Psoas muscle (tissue), 8 donors: ENCODE measurements around the gene GLCCI1. TPM values are rescaled to one million over a fixed set of nuclear protein-coding genes. Genes with fewer than 3 reads are reported as not detected.
"Not testable (repeated sequence)": the region's sequence is repeated elsewhere in the genome, so short reads cannot be mapped to it uniquely, and the experiment has no call there.

Experiments used
- ATAC-seq, 4 donors: fragments of 200-7000 bp; cut with Tn5 transposase; one replicate each; pipeline ENCODE4 v1.9.1; 2020; ENCODE audit warnings: moderate library complexity in 3 of 4, mild to moderate bottlenecking in 2 of 4
- DNase-seq, 2 donors: peaks; one replicate each; pipeline ENCODE4 v3.0.0-alpha.2; 2020
- H3K27ac ChIP-seq: fragments of 200-600 bp; one replicate; pipeline ENCODE4 v1.8.0; 2022
- H3K27me3 ChIP-seq, 3 donors: fragments of 200-600 bp in 1 of 3; one replicate each; pipeline versions ENCODE4 v1.6.1 to v1.8.0; 2013 to 2022; ENCODE audit warnings: low read length in 2 of 3, mild to moderate bottlenecking in 2 of 3, moderate library complexity in 1 of 3; ENCODE audit not compliant: insufficient read depth in 3 of 3
- H3K36me3 ChIP-seq, 2 donors: fragments of 200-600 bp in 1 of 2; one replicate each; pipeline versions ENCODE4 v1.6.1 to v1.8.0; 2013 to 2022; ENCODE audit warnings: low read depth in 1 of 2, mild to moderate bottlenecking in 1 of 2, moderate library complexity in 1 of 2; ENCODE audit not compliant: insufficient read depth in 1 of 2
- H3K4me1 ChIP-seq: fragments of 200-600 bp; one replicate; pipeline ENCODE4 v1.8.0; 2022
- H3K4me3 ChIP-seq: fragments of 200-600 bp; one replicate; pipeline ENCODE4 v1.8.0; 2022; ENCODE audit warnings: mild to moderate bottlenecking
- H3K9me3 ChIP-seq: fragments of 200-600 bp; one replicate; pipeline ENCODE4 v1.8.0; 2022
- WGBS, 3 donors: extraction: QIAGEN DNeasy Blood & Tissue Kit; methylation state at CpG; one replicate each; pipeline versions ENCODE4 v1.1.6 to v1.1.7; 2013; 5-methylcytosine and 5-hydroxymethylcytosine counted together
- intact Hi-C, 2 donors: fragments of 100-400 bp; cut with DNase I; formaldehyde crosslinking; loops; one replicate each; pipeline versions ENCODE4 v1.11.0 to v1.14.2; 2022
- polyA plus RNA-seq, 3 donors: library from polyadenylated mRNA; stranded (reverse); fragments of 200-250 nt; gene quantifications; one replicate each; pipeline ENCODE4 v1.2.3, GENCODE V29; 2013
- total RNA-seq, 4 donors: library from RNA; stranded (reverse); fragmentation: NEBNext Ultra II Directional in 2 of 4; extraction: Animal tissue kit (Norgen Biotek cat#: 25700) in 2 of 4; gene quantifications; one replicate each; pipeline versions ENCODE4 v1.2.1 to v1.2.4, GENCODE V29; 2021 to 2023
- TF ChIP-seq, protein P1 (sequence below): fragments of 200-600 bp; IDR thresholded peaks from one replicate; pipeline ENCODE4 v1.8.0; 2022; ENCODE audit warnings: antibody characterized with exemption
- donor health status: healthy with polysubstance abuse.
- donor health status: DM: no; HTN: no; CAD: no; lungs with moderate emphysema.
- donor health status: Bipolar disorder and iron deficiency.
- donor health status: healthy.
- donor health status: DM: yes; HTN: yes; CAD: no.
- donor health status: DM: no; HTN: no; CAD: no.
- donor health status: DM: no; HTN: no; CAD: no.
- donor health status: DM: yes; HTN: yes; CAD: no.

The GLCCI1 gene
- total and polyA plus RNA-seq, 7 donors, result 0.57 to 8.0 (median 3.1) TPM

DNA sequence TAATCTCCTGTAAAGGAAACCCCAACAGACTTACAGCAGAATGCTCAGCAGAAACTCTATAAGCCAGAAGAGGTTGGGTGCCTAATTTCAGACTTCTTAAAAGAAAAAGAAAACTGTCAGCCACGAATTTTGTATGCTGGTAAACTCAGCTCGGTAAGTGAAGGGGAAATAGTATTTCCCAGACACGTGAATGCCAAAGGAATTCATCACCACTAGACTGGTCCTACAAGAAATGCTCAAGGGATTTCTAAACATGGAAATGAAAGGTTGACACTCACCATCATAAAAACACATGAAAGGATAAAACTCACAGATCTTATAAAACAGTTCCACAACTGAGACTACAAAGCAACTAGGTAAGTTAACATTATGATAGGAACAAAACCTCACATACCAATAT is 68.6 kb downstream of the GLCCI1 start:
- TF ChIP-seq, protein P1, sequence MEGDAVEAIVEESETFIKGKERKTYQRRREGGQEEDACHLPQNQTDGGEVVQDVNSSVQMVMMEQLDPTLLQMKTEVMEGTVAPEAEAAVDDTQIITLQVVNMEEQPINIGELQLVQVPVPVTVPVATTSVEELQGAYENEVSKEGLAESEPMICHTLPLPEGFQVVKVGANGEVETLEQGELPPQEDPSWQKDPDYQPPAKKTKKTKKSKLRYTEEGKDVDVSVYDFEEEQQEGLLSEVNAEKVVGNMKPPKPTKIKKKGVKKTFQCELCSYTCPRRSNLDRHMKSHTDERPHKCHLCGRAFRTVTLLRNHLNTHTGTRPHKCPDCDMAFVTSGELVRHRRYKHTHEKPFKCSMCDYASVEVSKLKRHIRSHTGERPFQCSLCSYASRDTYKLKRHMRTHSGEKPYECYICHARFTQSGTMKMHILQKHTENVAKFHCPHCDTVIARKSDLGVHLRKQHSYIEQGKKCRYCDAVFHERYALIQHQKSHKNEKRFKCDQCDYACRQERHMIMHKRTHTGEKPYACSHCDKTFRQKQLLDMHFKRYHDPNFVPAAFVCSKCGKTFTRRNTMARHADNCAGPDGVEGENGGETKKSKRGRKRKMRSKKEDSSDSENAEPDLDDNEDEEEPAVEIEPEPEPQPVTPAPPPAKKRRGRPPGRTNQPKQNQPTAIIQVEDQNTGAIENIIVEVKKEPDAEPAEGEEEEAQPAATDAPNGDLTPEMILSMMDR, result no peak
- no peak for ATAC-seq
- WGBS, 3 donors, result 88 to 93% (median 90%) methylated on average over 3 of the region's 3 CpGs

DNA sequence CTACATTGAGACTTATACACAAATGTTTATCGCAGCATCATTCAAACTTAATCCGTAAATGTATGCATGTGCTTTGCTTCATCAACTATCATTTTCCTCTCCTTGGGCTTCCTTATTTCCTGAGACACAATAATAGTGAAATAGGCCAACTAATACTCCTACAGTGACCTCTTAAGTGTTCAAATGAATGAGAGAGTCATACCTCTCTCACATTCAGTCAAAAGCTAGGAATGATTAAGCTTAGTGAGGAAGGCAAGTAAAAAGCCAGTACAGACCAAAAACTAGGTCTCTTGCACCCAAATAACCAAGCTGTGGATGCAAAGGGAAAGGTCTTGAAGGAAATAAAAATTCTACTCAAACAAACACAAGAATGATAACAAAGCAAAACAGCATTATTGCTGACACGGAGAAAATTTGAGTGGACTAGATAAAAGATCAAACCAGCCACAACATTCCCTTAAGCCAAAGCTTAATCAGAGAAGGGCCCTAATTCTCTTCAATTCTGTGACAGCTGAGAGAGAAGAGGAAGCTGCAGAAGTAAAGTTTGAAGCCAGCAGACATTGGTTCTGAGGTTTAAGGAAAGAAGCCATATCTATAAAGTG is 72.3 kb downstream of the GLCCI1 start:
- TF ChIP-seq, protein P1, result no peak
- peaks cover 8% of the 10 kb centered on the region for H3K9me3 ChIP-seq
- H3K27ac ChIP-seq, result no peak overlapping the region
- no peaks in the 10 kb centered on the region for H3K4me1 ChIP-seq
- H3K27me3 ChIP-seq, result no peaks in the 10 kb centered on the region
- H3K36me3 ChIP-seq, result no peaks in the 10 kb centered on the region
- no peak for DNase-seq
- ATAC-seq, result no peak
- 94 to 100% (median 94%) methylated on average over 3 of the region's 3 CpGs for WGBS, 3 donors
- intact Hi-C loops, result no loop called here
- H3K4me3 ChIP-seq, result no peak overlapping the region

More for the DNA sequence above, 68.6 kb downstream of the GLCCI1 start:
- intact Hi-C loops, result no loop called here
- no peak overlapping the region for H3K27ac ChIP-seq
- H3K4me3 ChIP-seq, result no peak overlapping the region
- no peaks in the 10 kb centered on the region for H3K36me3 ChIP-seq
- no peaks in the 10 kb centered on the region for H3K27me3 ChIP-seq
- no peaks in the 10 kb centered on the region for H3K4me1 ChIP-seq
- DNase-seq, result no peak
- peaks cover 11% of the 10 kb centered on the region for H3K9me3 ChIP-seq

DNA sequence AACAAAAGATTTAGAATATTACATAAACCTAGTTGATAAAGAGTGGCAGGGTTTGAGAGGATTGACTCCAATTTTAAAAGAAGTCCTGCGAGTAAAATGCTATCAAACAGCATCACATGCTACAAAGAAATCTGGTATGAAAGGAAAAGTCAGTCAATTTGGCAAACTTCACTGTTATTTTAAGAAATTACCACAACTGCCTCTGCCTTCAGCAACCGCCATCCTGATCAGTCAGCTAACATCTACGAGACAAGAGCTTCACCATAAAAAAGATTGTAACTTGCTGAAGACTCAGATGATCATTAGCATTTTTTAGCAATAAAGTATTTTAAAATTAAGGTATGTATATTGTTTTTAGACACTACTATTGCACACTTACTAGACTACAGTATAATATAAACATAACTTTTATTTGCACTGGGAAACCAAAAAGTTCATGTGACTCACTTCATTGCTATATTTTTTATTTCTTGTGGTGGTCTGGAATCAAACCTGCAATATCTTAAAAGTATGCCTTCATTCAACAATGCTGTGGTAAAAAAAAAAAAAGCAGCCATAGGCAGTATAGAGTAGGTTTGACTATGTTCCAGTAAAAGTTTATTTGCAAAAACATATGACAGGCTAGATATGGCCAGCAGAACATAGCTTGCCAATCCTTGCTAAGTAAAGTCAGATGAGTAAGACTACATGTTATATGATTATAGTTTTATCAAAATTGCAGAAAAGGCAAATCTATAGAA is 74.4 kb downstream of the GLCCI1 start:
- TF ChIP-seq, protein P1, result no peak
- WGBS, 3 donors, result 95 to 97% (median 97%) methylated on average over 3 of the region's 3 CpGs

DNA sequence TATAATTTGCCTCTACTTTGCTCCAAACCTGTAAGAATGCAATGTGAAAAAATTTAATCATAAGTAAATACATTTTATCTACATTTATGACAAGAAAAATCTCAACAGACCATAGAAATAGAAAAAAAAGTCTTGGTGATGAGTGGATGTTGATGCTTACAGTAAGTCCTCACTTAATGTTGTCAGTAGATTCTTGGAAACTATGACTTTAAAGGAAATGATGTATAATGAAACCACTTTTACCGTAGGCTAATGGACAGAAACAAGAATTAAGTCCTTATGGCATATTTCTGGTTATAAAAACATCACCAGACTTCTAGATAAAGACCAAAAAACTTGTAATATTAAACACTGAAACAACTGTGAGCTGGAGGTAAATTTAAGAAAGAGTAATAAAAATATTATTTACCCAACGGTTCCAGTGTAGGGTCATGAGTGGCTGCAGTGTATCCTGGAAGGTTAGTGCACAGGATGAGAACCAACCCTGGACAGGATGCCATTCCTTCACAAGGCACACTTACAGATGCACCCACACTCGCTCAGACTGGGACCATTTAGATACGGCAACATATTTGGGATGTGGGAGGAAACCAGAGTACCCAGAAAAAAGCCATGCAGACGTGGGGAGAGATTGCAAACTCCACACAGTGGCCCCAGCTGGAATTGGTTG is 76.3 kb downstream of the GLCCI1 start:
- 81 to 92% (median 91%) methylated on average over 5 of the region's 5 CpGs for WGBS, 3 donors

More for the DNA sequence above, 74.4 kb downstream of the GLCCI1 start:
- ATAC-seq (no peak), DNase-seq (no peak)
- H3K4me3 ChIP-seq, result no peak overlapping the region
- H3K27me3 ChIP-seq, result no peaks in the 10 kb centered on the region
- H3K27ac ChIP-seq, result no peak overlapping the region
- no peaks in the 10 kb centered on the region for H3K4me1 ChIP-seq
- H3K9me3 ChIP-seq, result no peaks in the 10 kb centered on the region
- no peaks in the 10 kb centered on the region for H3K36me3 ChIP-seq
- intact Hi-C loops, result no loop called here

DNA sequence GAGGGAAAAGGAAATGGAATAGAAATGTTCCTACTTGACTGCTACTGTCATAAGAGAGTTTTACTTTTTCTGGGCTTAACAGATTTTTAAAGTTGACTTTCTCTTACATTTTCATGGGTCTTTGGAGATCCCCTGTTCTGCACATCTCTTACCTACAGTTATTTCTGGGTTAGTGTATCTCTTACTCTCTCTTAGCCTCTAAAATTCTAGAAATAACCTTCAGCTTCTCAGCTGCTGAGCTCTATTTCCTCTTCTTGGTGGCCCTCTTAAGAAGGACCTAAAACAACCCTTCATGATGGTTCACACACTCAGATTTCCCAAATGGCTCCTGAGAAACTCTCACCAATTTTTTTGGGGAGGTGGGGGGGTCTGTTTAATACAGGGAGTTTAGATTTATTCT is 79.5 kb downstream of the GLCCI1 start:
- H3K36me3 ChIP-seq, DNase-seq, ATAC-seq, H3K4me3 ChIP-seq, H3K9me3 ChIP-seq, H3K27ac ChIP-seq, H3K4me1 ChIP-seq, intact Hi-C loops, H3K27me3 ChIP-seq: not testable (repeated sequence)

More for the DNA sequence above, 76.3 kb downstream of the GLCCI1 start:
- intact Hi-C loops, result no loop called here
- TF ChIP-seq, protein P1, result no peak
- Histone ChIP-seq H3K27me3 (no peaks in the 10 kb centered on the region), H3K27ac (no peak overlapping the region), H3K4me1 (no peaks in the 10 kb centered on the region), H3K9me3 (no peaks in the 10 kb centered on the region), H3K4me3 (no peak overlapping the region), H3K36me3 (no peaks in the 10 kb centered on the region)
- ATAC-seq, result no peak
- DNase-seq, result no peak
